ENCODE results near the gene OPALIN. TPM values are rescaled to one million over a fixed set of nuclear protein-coding genes. Genes with fewer than 3 reads are reported as not detected.

The OPALIN gene
- total and polyA plus RNA-seq, 9 of the 15 experiments (the other 6 are each of a cell fraction or from before 2014, with no cell fraction given), result not detected

DNA sequence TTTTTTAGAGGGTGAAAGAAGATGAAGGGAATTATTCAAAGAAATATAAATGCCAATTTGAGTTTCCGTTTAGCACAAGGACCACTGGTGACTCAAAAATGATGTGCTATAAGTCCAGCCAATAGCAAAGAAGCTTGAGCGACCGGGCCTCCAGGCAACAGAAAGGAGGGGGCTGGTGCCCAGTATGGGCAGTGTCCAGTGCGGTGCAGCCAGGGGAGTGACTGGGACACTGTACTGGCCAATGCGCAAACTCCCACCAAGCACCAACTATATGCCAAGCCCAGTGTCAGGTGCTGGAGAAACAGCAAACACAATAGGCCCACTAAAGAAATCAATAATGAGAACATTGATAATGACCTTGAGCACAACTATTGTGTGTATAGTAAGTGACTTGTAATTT lies 10.2 kb upstream of the OPALIN start:
- intact Hi-C loops (cut with micrococcal nuclease) (no loop called here), in situ Hi-C loops (cut with MboI) (no loop called here)
- Histone ChIP-seq H3K9me3 (replicated peaks; ENCODE audit: control insufficient read depth, insufficient read depth, low read depth, low read length) (no peaks in the 10 kb centered on the region), H3K27me3 (ENCODE audit: control insufficient read depth in 2 of 2, insufficient read depth in 2 of 2, low read length in 2 of 2) (peaks cover 0 to 14% of the 10 kb centered on the region in 2 experiments; a peak in 2 of 5 replicates), H3K36me3 (ENCODE audit: control insufficient read depth, insufficient read depth, low read length) (no peaks in the 10 kb centered on the region), H3K4me2 (ENCODE audit: insufficient read depth, low read length) (no peak overlapping the region), H3K27ac (ENCODE audit: extremely low read depth, low read depth, low read length) (no peak overlapping the region), H3K9ac (ENCODE audit: insufficient read depth in 1 of 2, low read depth in 2 of 2, low read length in 2 of 2) (no peak overlapping the region), H3K4me3 (no peak overlapping the region), H3K79me2 (ENCODE audit: control insufficient read depth, insufficient read depth, low read length) (no peaks in the 10 kb centered on the region), H3K9me1 (ENCODE audit: control insufficient read depth, insufficient read depth, low read length) (no peaks in the 10 kb centered on the region), H4K20me1 (replicated peaks; ENCODE audit: control insufficient read depth, insufficient read depth, low read length) (0 out of 2 replicates have a peak, but pooled peaks cover 5% of the 10 kb centered on the region), H3K4me1 (replicated peaks in 1 of 2; ENCODE audit: control insufficient read depth in 2 of 2, insufficient read depth in 2 of 2, low read length in 2 of 2) (peaks cover 0 to 7% of the 10 kb centered on the region in 2 experiments; a peak in 2 of 5 replicates), H2AFZ (ENCODE audit: low read depth, low read length) (no peak overlapping the region)
- 22% methylated on average over 5 of the region's 5 CpGs for WGBS (ENCODE audit: insufficient coverage, low coverage, missing lambda C conversion rate)
- DNase-seq (ENCODE audit: extremely low read depth in 1 of 4, low spot score in 3 of 4), result no peak
- no TSS peak for BruUV-seq (replicated peaks)
- no peak for TF ChIP-seq ZNF347 (CRISPR knock-in tag; IDR thresholded peaks at IDR 0.05; ENCODE audit: low read depth)
- no peak for FAIRE-seq
- POLR2A ChIA-PET, result no interaction called here
- ATAC-seq, result no peak
- CTCF ChIA-PET (ENCODE audit: low intra/inter-chr PET ratio), result no interaction called here

DNA sequence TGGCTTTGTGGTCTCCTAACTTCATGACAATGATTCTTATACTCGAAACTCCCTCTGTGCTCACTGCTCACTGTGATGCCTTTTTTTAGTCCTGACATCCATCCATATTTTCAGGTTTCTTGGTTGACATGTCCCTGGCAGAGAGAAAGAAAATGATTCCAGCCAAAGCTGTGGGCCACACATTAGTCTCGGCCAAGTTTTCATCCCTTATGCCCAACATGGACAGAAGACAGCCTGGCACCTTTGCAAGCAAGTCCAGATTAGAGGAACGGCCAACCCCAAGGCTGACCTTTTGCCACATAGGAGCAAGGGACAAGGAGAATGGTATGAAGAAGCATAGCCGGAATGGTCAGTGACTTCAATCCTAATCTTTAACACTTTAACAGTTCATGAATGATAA lies 8.7 kb upstream of the OPALIN start:
- H3K4me1 ChIP-seq (replicated peaks in 1 of 2; ENCODE audit: control insufficient read depth in 2 of 2, insufficient read depth in 2 of 2, low read length in 2 of 2), result peaks cover 0 to 7% of the 10 kb centered on the region in 2 experiments; a peak in 2 of 5 replicates
- CTCF ChIA-PET (ENCODE audit: low intra/inter-chr PET ratio), result no interaction called here
- no peak for FAIRE-seq
- BruUV-seq (replicated peaks), result no TSS peak
- ATAC-seq, result no peak
- H3K79me2 ChIP-seq (ENCODE audit: control insufficient read depth, insufficient read depth, low read length), result no peaks in the 10 kb centered on the region
- H3K27me3 ChIP-seq (ENCODE audit: control insufficient read depth in 2 of 2, insufficient read depth in 2 of 2, low read length in 2 of 2), result peaks cover 0 to 16% of the 10 kb centered on the region in 2 experiments; a peak in 2 of 5 replicates
- H3K36me3 ChIP-seq (ENCODE audit: control insufficient read depth, insufficient read depth, low read length), result no peaks in the 10 kb centered on the region
- DNase-seq (ENCODE audit: extremely low read depth in 1 of 4, low spot score in 3 of 4), result no peak
- H3K9me1 ChIP-seq (ENCODE audit: control insufficient read depth, insufficient read depth, low read length), result no peaks in the 10 kb centered on the region
- H2AFZ ChIP-seq (ENCODE audit: low read depth, low read length), result no peak overlapping the region
- H3K4me2 ChIP-seq (ENCODE audit: insufficient read depth, low read length), result no peak overlapping the region
- 0 out of 2 replicates have a peak, but pooled peaks cover 5% of the 10 kb centered on the region for H4K20me1 ChIP-seq (replicated peaks; ENCODE audit: control insufficient read depth, insufficient read depth, low read length)
- H3K9ac ChIP-seq (ENCODE audit: insufficient read depth in 1 of 2, low read depth in 2 of 2, low read length in 2 of 2), result no peak overlapping the region
- in situ Hi-C loops (cut with MboI) (no loop called here), intact Hi-C loops (cut with micrococcal nuclease) (no loop called here)
- POLR2A ChIA-PET, result no interaction called here
- TF ChIP-seq FOS (IDR thresholded peaks at IDR 0.05; ENCODE audit: extremely low read depth, insufficient read length) (no peak), ZNF445 (CRISPR knock-in tag; IDR thresholded peaks at IDR 0.05; ENCODE audit: low read depth) (no peak), CBFA2T2 (conservative IDR thresholded peaks at IDR 0.05) (no peak)
- WGBS (ENCODE audit: insufficient coverage, low coverage, missing lambda C conversion rate), result 0% methylated on average over 4 of the region's 4 CpGs
- no peak overlapping the region for H3K27ac ChIP-seq (ENCODE audit: extremely low read depth, low read depth, low read length)
- H3K4me3 ChIP-seq, result no peak overlapping the region
- H3K9me3 ChIP-seq (replicated peaks; ENCODE audit: control insufficient read depth, insufficient read depth, low read depth, low read length), result no peaks in the 10 kb centered on the region

All from K562 (cell line).